Prostate gland (tissue), 2 donors: ENCODE data around the gene BPIFB6.

Experiments used
- CTCF ChIP-seq, 4 experiments: fragments of 200-600 bp in 2 of 4; fragments of 450-650 bp in 2 of 4; sonication (generic) in 2 of 4; IDR thresholded peaks; 1 replicate in 3 of 4; 2 replicates in 1 of 4; pipeline ENCODE4 v1.5.1; 2016 to 2019; ENCODE audit warnings: antibody characterized with exemption in 4 of 4, mild to moderate bottlenecking in 2 of 4, moderate library complexity in 2 of 4
- POLR2A ChIP-seq: fragments of 450-650 bp; IDR thresholded peaks from one replicate; pipeline ENCODE4 v1.6.1; 2016; ENCODE audit warnings: antibody characterized with exemption, mild to moderate bottlenecking
- POLR2AphosphoS5 ChIP-seq: sonication (generic); formaldehyde crosslinking; IDR thresholded peaks from one replicate; pipeline ENCODE4 v1.6.1; 2017; ENCODE audit warnings: antibody characterized with exemption

GRCh38 chr20:33022694-33023438, 8.6 kb upstream of the BPIFB6 start:
- TF ChIP-seq CTCF (IDR thresholded peaks at IDR 0.05) (no peak), POLR2AphosphoS5 (no peak), POLR2A (no peak)
